IMR-90 (cell line): ENCODE data around the gene BTG2. TPM values are rescaled to one million over a fixed set of nuclear protein-coding genes. Genes with fewer than 3 reads are reported as not detected.

Experiments used
- ATAC-seq: fragments of 200-7000 bp; cut with Tn5 transposase; 2 replicates; pipeline ENCODE4 v1.9.1; 2020; ENCODE audit warnings: low read depth, mild to moderate bottlenecking, moderate library complexity
- BruUV-seq: library from RNA; stranded (reverse); fragments of 400-500 nt; replicated peaks from 2 replicates; lab custom pipeline; 2021; lab: Mats Ljungman, UMichigan
- CTCF ChIA-PET: fragments of 300-600 bp; formaldehyde crosslinking; extraction: SDS; loops from one replicate; lab custom pipeline; 2021; ENCODE audit warnings: antibody characterized with exemption; lab: Yijun Ruan, JAX
- POLR2A ChIA-PET: fragments of 300-600 bp; sonication (Branson Sonifier 250); formaldehyde crosslinking; loops from one replicate; lab custom pipeline; 2022; ENCODE audit warnings: antibody characterized with exemption; ENCODE audit not compliant: unreplicated experiment; lab: Charles Lee
- DNase-seq: peaks from one replicate; pipeline ENCODE4 v3.0.0; 2013
- H2AFZ ChIP-seq: replicated peaks from 2 replicates; pipeline ENCODE3; 2013; ENCODE audit warnings: low read length, mild to moderate bottlenecking; ENCODE audit not compliant: poor library complexity
- H2AK5ac ChIP-seq: 2 replicates; pipeline ENCODE4 v1.6.1; 2013; ENCODE audit warnings: low read depth, low read length, inconsistent platforms
- H2AK9ac ChIP-seq: replicated peaks from 2 replicates; pipeline ENCODE3; 2013; ENCODE audit warnings: mild to moderate bottlenecking, low read depth, low read length, moderate library complexity; ENCODE audit not compliant: poor library complexity
- H2BK120ac ChIP-seq: 2 replicates; pipeline ENCODE4 v1.6.1; 2013; ENCODE audit warnings: low read depth, low read length, inconsistent platforms
- H2BK15ac ChIP-seq: 3 replicates; pipeline ENCODE4 v1.6.1; 2013; ENCODE audit warnings: low read depth, low read length, inconsistent platforms
- H2BK20ac ChIP-seq: 2 replicates; pipeline ENCODE4 v1.6.1; 2013; ENCODE audit warnings: low read depth, mild to moderate bottlenecking, inconsistent platforms, low read length, moderate library complexity
- H2BK5ac ChIP-seq: 2 replicates; pipeline ENCODE4 v1.6.1; 2013; ENCODE audit warnings: mild to moderate bottlenecking, low read depth, low read length, inconsistent platforms; ENCODE audit not compliant: poor library complexity, severe bottlenecking
- H3K14ac ChIP-seq: replicated peaks from 2 replicates; pipeline ENCODE4 v1.6.1; 2013; ENCODE audit warnings: low read depth, low read length, inconsistent platforms
- H3K18ac ChIP-seq: 2 replicates; pipeline ENCODE4 v1.6.1; 2013; ENCODE audit warnings: low read depth, low read length, control low read depth
- H3K23ac ChIP-seq: 2 replicates; pipeline ENCODE4 v1.6.1; 2013; ENCODE audit warnings: low read depth, low read length, inconsistent platforms
- H3K27ac ChIP-seq: 2 replicates; pipeline ENCODE4 v1.5.1; 2013; ENCODE audit warnings: mild to moderate bottlenecking, control low read depth, low read length; ENCODE audit not compliant: insufficient read depth
- H3K27me3 ChIP-seq: 2 replicates; pipeline ENCODE4 v1.6.1; 2013; ENCODE audit warnings: low read length; ENCODE audit not compliant: control insufficient read depth, insufficient read depth
- H3K36me3 ChIP-seq: 2 replicates; pipeline ENCODE4 v1.6.1; 2013; ENCODE audit warnings: low read length, mixed read lengths; ENCODE audit not compliant: control insufficient read depth, insufficient read depth
- H3K4ac ChIP-seq: 2 replicates; pipeline ENCODE4 v1.6.1; 2013; ENCODE audit warnings: low read depth, low read length, inconsistent platforms
- H3K4me1 ChIP-seq: 2 replicates; pipeline ENCODE4 v1.6.1; 2013; ENCODE audit warnings: low read length, mixed read lengths; ENCODE audit not compliant: control insufficient read depth, insufficient read depth
- H3K4me2 ChIP-seq: 2 replicates; pipeline ENCODE4 v1.6.1; 2013; ENCODE audit warnings: low read depth, mild to moderate bottlenecking, control low read depth, low read length, moderate library complexity
- H3K4me3 ChIP-seq: 2 replicates; pipeline ENCODE4 v1.5.1; 2013; ENCODE audit warnings: low read depth, mild to moderate bottlenecking, control low read depth, low read length, moderate library complexity; ENCODE audit not compliant: insufficient read depth
- H3K56ac ChIP-seq: 2 replicates; pipeline ENCODE4 v1.6.1; 2013; ENCODE audit warnings: low read length, inconsistent platforms; ENCODE audit not compliant: insufficient read depth; ENCODE audit errors: extremely low read depth
- H3K79me1 ChIP-seq, 2 experiments: 2 replicates each; pipeline ENCODE4 v1.6.1; 2013; ENCODE audit warnings: low read length in 2 of 2, inconsistent platforms in 1 of 2, low read depth in 1 of 2
- H3K9ac ChIP-seq: 2 replicates; pipeline ENCODE4 v1.6.1; 2013; ENCODE audit warnings: low read depth, low read length, control low read depth
- H3K9me1 ChIP-seq: 2 replicates; pipeline ENCODE4 v1.6.1; 2013; ENCODE audit warnings: low read length, inconsistent platforms; ENCODE audit not compliant: insufficient read depth
- H3K9me3 ChIP-seq: 2 replicates; pipeline ENCODE4 v1.6.1; 2013; ENCODE audit warnings: low read length; ENCODE audit not compliant: control insufficient read depth, insufficient read depth
- H4K20me1 ChIP-seq: 2 replicates; pipeline ENCODE4 v1.6.1; 2013; ENCODE audit warnings: low read length, inconsistent platforms; ENCODE audit not compliant: insufficient read depth
- H4K5ac ChIP-seq: 2 replicates; pipeline ENCODE4 v1.6.1; 2013; ENCODE audit warnings: mild to moderate bottlenecking, low read depth, low read length, control low read depth
- H4K8ac ChIP-seq, 2 experiments: 2 replicates each; pipeline ENCODE4 v1.6.1; 2013; ENCODE audit warnings: low read depth in 2 of 2, low read length in 2 of 2, control low read depth in 1 of 2, inconsistent platforms in 1 of 2
- H4K91ac ChIP-seq: 2 replicates; pipeline ENCODE4 v1.6.1; 2013; ENCODE audit warnings: low read depth, low read length, inconsistent platforms; ENCODE audit not compliant: insufficient read depth
- CEBPB ChIP-seq: IDR thresholded peaks from 2 replicates; pipeline ENCODE4 v1.6.1; 2012; ENCODE audit warnings: low read depth, low read length, improper control_type of control experiment
- ELK1 ChIP-seq: fragments of 150-350 bp; IDR thresholded peaks from 2 replicates; pipeline ENCODE4 v1.6.1; 2016; ENCODE audit warnings: low read depth, mild to moderate bottlenecking, low read length, moderate library complexity, borderline replicate concordance
- FOS ChIP-seq: fragments of 150-350 bp; IDR thresholded peaks from 2 replicates; pipeline ENCODE4 v1.6.1; 2016; ENCODE audit warnings: low read depth, low read length
- MAFK ChIP-seq: IDR thresholded peaks from 2 replicates; pipeline ENCODE4 v1.6.1; 2012; ENCODE audit warnings: low read depth, low read length, improper control_type of control experiment
- MAZ ChIP-seq: IDR thresholded peaks from 2 replicates; pipeline ENCODE4 v1.6.1; 2012; ENCODE audit warnings: low read depth, mild to moderate bottlenecking, low read length, improper control_type of control experiment, moderate library complexity, borderline replicate concordance
- NFE2L2 ChIP-seq: fragments of 150-350 bp; IDR thresholded peaks from 2 replicates; pipeline ENCODE4 v1.6.1; 2016; ENCODE audit warnings: low read depth, mild to moderate bottlenecking, low read length
- RCOR1 ChIP-seq: IDR thresholded peaks from 2 replicates; pipeline ENCODE4 v1.6.1; 2012; ENCODE audit warnings: mild to moderate bottlenecking, low read length, improper control_type of control experiment; ENCODE audit not compliant: insufficient replicate concordance
- RFX5 ChIP-seq: IDR thresholded peaks from 2 replicates; pipeline ENCODE4 v1.8.0; 2012; ENCODE audit warnings: low read depth, mild to moderate bottlenecking, low read length, moderate library complexity
- WGBS, 2 experiments: methylation state at CpG; one replicate each; pipeline versions ENCODE4 v1.1.5 to v1.1.7; 2013; ENCODE audit warnings: missing lambda C conversion rate in 2 of 2; ENCODE audit not compliant: insufficient read length in 1 of 2; ENCODE audit errors: extremely low coverage in 2 of 2; 5-methylcytosine and 5-hydroxymethylcytosine counted together
- dilution Hi-C: fragments of 300-500 bp; cut with HindIII; formaldehyde crosslinking; loops from one replicate; pipeline ENCODE4 v1.14.3; 2018; ENCODE audit warnings: low sequenced_read_pairs; ENCODE audit not compliant: unreplicated experiment
- in situ Hi-C: fragments of 300-500 bp; cut with MboI; formaldehyde crosslinking; loops from 3 replicates; pipeline ENCODE4 v1.14.3; 2019; ENCODE audit warnings: low sequenced_read_pairs, inconsistent platforms, mixed read lengths
- intact Hi-C: fragments of 100-400 bp; cut with micrococcal nuclease; formaldehyde crosslinking; loops from 2 replicates; pipeline ENCODE4 v1.10.0; 2022
- polyA plus RNA-seq, 3 experiments: library from polyadenylated mRNA; depleted of rRNA; stranded (reverse); fragments of >200 nt; gene quantifications; 2 replicates each; pipeline ENCODE4 v1.2.3, GENCODE V29; 2012; ENCODE audit warnings: low replicate concordance in 1 of 3
- total RNA-seq: library from RNA; depleted of rRNA; stranded (reverse); fragments of >200 nt; gene quantifications from 2 replicates; pipeline ENCODE4 v1.2.3, GENCODE V29; 2012

The BTG2 gene
- total and polyA plus RNA-seq, 2 of the 4 experiments (the other 2 are of a cell fraction) = 8.4 to 18.8 TPM

GRCh38 chr1:203264052-203264501 is 41.2 kb upstream of the BTG2 start:
- no peak for DNase-seq
- in situ Hi-C loops = no loop called here
- no peaks in the 10 kb centered on the region for H3K36me3 ChIP-seq

More at GRCh38 chr1:203264052-203264501, 41.2 kb upstream of the BTG2 start:
- Histone ChIP-seq H3K4ac (no peak overlapping the region), H3K56ac (no peak overlapping the region), H3K4me2 (no peak overlapping the region), H3K79me1 (no peaks in the 10 kb centered on the region), H2AK5ac (no peak overlapping the region), H2AFZ (no peak overlapping the region), H3K27ac (no peak overlapping the region), H4K5ac (no peak overlapping the region), H3K4me1 (no peaks in the 10 kb centered on the region), H4K8ac (no peak overlapping the region), H3K27me3 (peaks cover 15% of the 10 kb centered on the region), H3K23ac (no peak overlapping the region), H2BK20ac (no peak overlapping the region), H4K91ac (no peak overlapping the region), H4K20me1 (no peaks in the 10 kb centered on the region), H3K4me3 (no peak overlapping the region), H2BK120ac (no peak overlapping the region), H3K9ac (no peak overlapping the region), H3K9me3 (no peaks in the 10 kb centered on the region), H2BK15ac (no peak overlapping the region), H2BK5ac (no peak overlapping the region), H2AK9ac (no peak overlapping the region), H3K14ac (no peak overlapping the region), H3K9me1 (no peaks in the 10 kb centered on the region), H3K18ac (no peak overlapping the region)
- dilution Hi-C loops (no loop called here), intact Hi-C loops (no loop called here)
- ATAC-seq = no peak
- BruUV-seq = no TSS peak
- TF ChIP-seq NFE2L2 = no peak
- TF ChIP-seq RCOR1 = no peak
- TF ChIP-seq MAZ = no peak
- no peak for TF ChIP-seq MAFK
- TF ChIP-seq RFX5 = no peak
- TF ChIP-seq CEBPB = no peak
- no peak for TF ChIP-seq ELK1
- TF ChIP-seq FOS = no peak
- WGBS, 2 experiments = 50% methylated on average over 1 of the region's 6 CpGs; no CpG with 5 or more reads in 1 of the 2 experiments
- CTCF ChIA-PET = interaction anchor here (1.0 kb wide), 1 partner anchor 9 kb away, joined by 3 read pairs; no protein-coding TSS in a partner anchor
- POLR2A ChIA-PET = no interaction called here
